ENCODE measurements around the gene OLFML2B. TPM values are rescaled to one million over a fixed set of nuclear protein-coding genes. Genes with fewer than 3 reads are reported as not detected.

Gene OLFML2B
- total RNA-seq, 4 donors from 2014 or later: 8.5 to 38.4 (median 12.9) TPM

DNA sequence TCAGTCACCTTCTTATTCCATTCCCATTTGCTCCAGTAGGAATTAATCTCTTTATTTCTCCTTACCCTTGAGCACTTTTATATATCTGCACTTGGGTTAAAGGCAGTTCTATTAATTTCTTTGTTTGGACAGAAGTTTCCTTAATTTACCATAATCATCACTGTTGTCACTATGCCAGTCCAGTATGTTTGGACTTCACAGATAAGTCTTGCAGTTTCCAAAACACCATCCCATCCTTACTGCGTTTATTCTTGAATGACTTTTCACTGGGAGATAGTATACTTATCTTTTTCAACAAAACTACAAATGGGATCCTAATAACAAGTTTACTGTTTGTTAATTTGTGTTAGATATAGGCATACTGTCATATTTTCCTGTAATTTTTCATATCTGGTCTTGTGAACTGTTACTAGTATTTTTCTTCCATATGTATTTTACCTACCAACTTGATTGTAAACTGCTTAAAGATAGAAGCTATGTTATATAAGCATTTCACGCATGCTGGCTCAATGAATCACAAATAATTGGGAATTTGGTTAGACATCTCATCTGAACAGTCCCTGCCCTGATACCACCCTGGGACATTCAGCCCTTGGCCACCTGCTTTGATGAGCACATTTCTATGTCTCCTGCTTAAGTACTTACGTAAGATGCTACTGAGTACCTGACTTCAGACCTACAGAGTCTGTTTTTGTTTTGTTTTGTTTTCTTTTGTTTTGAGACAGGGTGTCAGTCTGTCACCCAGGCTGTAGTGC is 78.2 kb downstream of the OLFML2B start:
- no peaks in the 10 kb centered on the region for H3K27me3 ChIP-seq
- peaks cover 0 to 5% of the 10 kb centered on the region in 2 donors for H3K4me1 ChIP-seq
- intact Hi-C loops (cut with DNase I; ENCODE audit: low total_unique reads): no loop called here
- no peaks in the 10 kb centered on the region for H3K9me3 ChIP-seq
- H3K4me3 ChIP-seq: no peak overlapping the region
- no peak overlapping the region for H3K27ac ChIP-seq
- H3K36me3 ChIP-seq: no peaks in the 10 kb centered on the region
- TF ChIP-seq POLR2A (IDR thresholded peaks at IDR 0.05) (no peak), CTCF (IDR thresholded peaks at IDR 0.05) (no peak)
- DNase-seq: no peak

DNA sequence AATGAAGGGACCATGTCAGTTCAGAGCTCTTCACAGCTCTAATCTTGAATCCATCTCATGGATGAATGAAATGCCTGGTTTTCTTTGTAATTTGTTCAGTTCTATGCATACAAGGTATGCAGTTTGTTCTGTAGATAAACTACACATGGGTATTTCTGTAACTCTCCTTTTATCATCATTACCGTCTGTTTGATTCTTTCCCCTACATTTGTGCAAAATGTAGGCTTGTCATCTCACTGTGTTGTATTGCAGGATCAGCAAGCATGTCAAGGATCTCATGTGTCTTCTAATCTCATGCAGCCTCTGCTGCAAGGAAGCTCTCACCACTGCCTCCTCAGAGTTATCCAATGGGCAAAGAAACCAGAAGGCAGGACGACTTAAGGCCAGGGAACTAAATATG is 79.3 kb downstream of the OLFML2B start:
- H3K27me3 ChIP-seq: no peaks in the 10 kb centered on the region
- no peak overlapping the region for H3K27ac ChIP-seq
- no peak for TF ChIP-seq POLR2A (IDR thresholded peaks at IDR 0.05)
- no peak for TF ChIP-seq CTCF (IDR thresholded peaks at IDR 0.05)
- peaks cover 0 to 5% of the 10 kb centered on the region in 2 donors for H3K4me1 ChIP-seq
- no peak for DNase-seq
- H3K4me3 ChIP-seq: no peak overlapping the region
- intact Hi-C loops (cut with DNase I; ENCODE audit: low total_unique reads): no loop called here
- H3K36me3 ChIP-seq: no peaks in the 10 kb centered on the region
- no peaks in the 10 kb centered on the region for H3K9me3 ChIP-seq

DNA sequence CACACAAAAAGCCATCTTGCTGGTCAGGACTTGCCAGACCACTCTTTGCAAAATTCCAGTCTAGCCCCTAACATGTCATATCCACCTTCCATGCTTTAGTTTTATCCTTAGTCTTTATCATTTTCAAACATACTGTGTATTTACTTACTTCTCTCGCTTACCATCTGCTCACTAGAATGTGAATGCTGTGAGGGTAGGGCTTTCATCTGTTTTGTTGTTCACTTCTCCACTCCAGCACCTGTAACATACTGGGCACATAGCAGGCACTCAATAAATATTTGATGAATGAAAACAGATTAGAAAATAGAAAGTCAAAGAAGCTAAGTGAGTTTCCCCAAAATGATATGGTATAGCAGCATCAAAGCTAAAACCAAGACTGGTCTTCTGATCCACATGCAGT is 79.9 kb downstream of the OLFML2B start:
- intact Hi-C loops (cut with DNase I; ENCODE audit: low total_unique reads): no loop called here
- Histone ChIP-seq H3K27me3 (no peaks in the 10 kb centered on the region), H3K36me3 (no peaks in the 10 kb centered on the region), H3K4me1 (peaks cover 0 to 5% of the 10 kb centered on the region in 2 donors), H3K4me3 (no peak overlapping the region), H3K27ac (no peak overlapping the region), H3K9me3 (no peaks in the 10 kb centered on the region)
- no peak for DNase-seq
- TF ChIP-seq POLR2A (IDR thresholded peaks at IDR 0.05): no peak
- TF ChIP-seq CTCF (IDR thresholded peaks at IDR 0.05): no peak

- intact Hi-C loops (cut with DNase I; ENCODE audit: low total_unique reads): no loop called here
- TF ChIP-seq POLR2A (IDR thresholded peaks at IDR 0.05) (no peak), CTCF (IDR thresholded peaks at IDR 0.05) (no peak)
Observed at GRCh38 chr1:161941726-161942436, 81.8 kb downstream of the OLFML2B start.

More at GRCh38 chr1:161941726-161942436, 81.8 kb downstream of the OLFML2B start:
- no peak for DNase-seq
- Histone ChIP-seq H3K4me1 (peaks cover 0 to 5% of the 10 kb centered on the region in 2 donors), H3K27me3 (no peaks in the 10 kb centered on the region), H3K4me3 (no peak overlapping the region), H3K9me3 (no peaks in the 10 kb centered on the region), H3K36me3 (no peaks in the 10 kb centered on the region), H3K27ac (peak overlapping the region in 1 of 2 donors; percentile 28)

Measured in uterus (tissue), 4 donors.